Femur (tissue), 1 donor: Measurements from ENCODE around the gene EAF1.
"Not testable (repeated sequence)": the region's sequence is repeated elsewhere in the genome, so short reads cannot be mapped to it uniquely, and the experiment has no call there.

Experiments used
- DNase-seq: peaks from one replicate; pipeline ENCODE4 v3.0.0-alpha.2; 2017

Gene EAF1

GRCh38 chr3:15453501-15453900 lies 26.1 kb downstream of the EAF1 start:
- no peak for DNase-seq

GRCh38 chr3:15453991-15454625 lies 26.7 kb downstream of the EAF1 start:
- no peak for DNase-seq

GRCh38 chr3:15454965-15455364 lies 27.6 kb downstream of the EAF1 start:
- DNase-seq: no peak

- no peak for DNase-seq
Measured at GRCh38 chr3:15455756-15456155, 28.4 kb downstream of the EAF1 start.

- DNase-seq: no peak
Measured at GRCh38 chr3:15456321-15456720, 28.9 kb downstream of the EAF1 start.

GRCh38 chr3:15456915-15457314 lies 29.5 kb downstream of the EAF1 start:
- not testable (repeated sequence) for DNase-seq

GRCh38 chr3:15458212-15458780 lies 30.9 kb downstream of the EAF1 start:
- no peak for DNase-seq

- DNase-seq: peak; percentile 36
Measured at GRCh38 chr3:15460891-15461531, 33.6 kb downstream of the EAF1 start.

GRCh38 chr3:15462451-15462850 lies 35.1 kb downstream of the EAF1 start:
- DNase-seq: no peak

- DNase-seq: no peak
Measured at GRCh38 chr3:15465876-15466585, 38.6 kb downstream of the EAF1 start.

GRCh38 chr3:15467227-15468181 lies 40.1 kb downstream of the EAF1 start:
- DNase-seq: no peak

- DNase-seq: no peak
Measured at GRCh38 chr3:15470261-15470660, 42.9 kb downstream of the EAF1 start.

- DNase-seq: no peak
Measured at GRCh38 chr3:15470849-15471248, 43.5 kb downstream of the EAF1 start.

- no peak for DNase-seq
Measured at GRCh38 chr3:15471861-15472260, 44.5 kb downstream of the EAF1 start.

- DNase-seq: no peak
Measured at GRCh38 chr3:15475161-15475560, 47.8 kb downstream of the EAF1 start.

- no peak for DNase-seq
Measured at GRCh38 chr3:15476378-15476777, 49.0 kb downstream of the EAF1 start.

- DNase-seq: no peak
Measured at GRCh38 chr3:15477951-15478639, 50.7 kb downstream of the EAF1 start.

- DNase-seq: no peak
Measured at GRCh38 chr3:15478640-15478979, 51.2 kb downstream of the EAF1 start.

GRCh38 chr3:15479400-15480224 lies 52.2 kb downstream of the EAF1 start:
- no peak for DNase-seq

- DNase-seq: not testable (repeated sequence)
Measured at GRCh38 chr3:15484551-15484950, 57.2 kb downstream of the EAF1 start.

- no peak for DNase-seq
Measured at GRCh38 chr3:15486020-15486419, 58.6 kb downstream of the EAF1 start.
